Measurements from ENCODE around the gene MROH7.

GRCh38 chr1:54649130-54649898, 7.7 kb downstream of the MROH7 start:
- no peak for TF ChIP-seq EZH2 (IDR thresholded peaks at IDR 0.05)
- TF ChIP-seq, protein P1, sequence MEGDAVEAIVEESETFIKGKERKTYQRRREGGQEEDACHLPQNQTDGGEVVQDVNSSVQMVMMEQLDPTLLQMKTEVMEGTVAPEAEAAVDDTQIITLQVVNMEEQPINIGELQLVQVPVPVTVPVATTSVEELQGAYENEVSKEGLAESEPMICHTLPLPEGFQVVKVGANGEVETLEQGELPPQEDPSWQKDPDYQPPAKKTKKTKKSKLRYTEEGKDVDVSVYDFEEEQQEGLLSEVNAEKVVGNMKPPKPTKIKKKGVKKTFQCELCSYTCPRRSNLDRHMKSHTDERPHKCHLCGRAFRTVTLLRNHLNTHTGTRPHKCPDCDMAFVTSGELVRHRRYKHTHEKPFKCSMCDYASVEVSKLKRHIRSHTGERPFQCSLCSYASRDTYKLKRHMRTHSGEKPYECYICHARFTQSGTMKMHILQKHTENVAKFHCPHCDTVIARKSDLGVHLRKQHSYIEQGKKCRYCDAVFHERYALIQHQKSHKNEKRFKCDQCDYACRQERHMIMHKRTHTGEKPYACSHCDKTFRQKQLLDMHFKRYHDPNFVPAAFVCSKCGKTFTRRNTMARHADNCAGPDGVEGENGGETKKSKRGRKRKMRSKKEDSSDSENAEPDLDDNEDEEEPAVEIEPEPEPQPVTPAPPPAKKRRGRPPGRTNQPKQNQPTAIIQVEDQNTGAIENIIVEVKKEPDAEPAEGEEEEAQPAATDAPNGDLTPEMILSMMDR (IDR thresholded peaks at IDR 0.05): no peak

Data from neural progenitor cell (in vitro differentiated cells).